Inflammatory macrophage (primary cell): ENCODE results near the gene RPL29.

ENCODE experiments used
- DNase-seq, 2 donors: peaks; one replicate each; pipeline ENCODE4 v3.0.0-alpha.2; 2020 to 2022

Gene RPL29

DNA sequence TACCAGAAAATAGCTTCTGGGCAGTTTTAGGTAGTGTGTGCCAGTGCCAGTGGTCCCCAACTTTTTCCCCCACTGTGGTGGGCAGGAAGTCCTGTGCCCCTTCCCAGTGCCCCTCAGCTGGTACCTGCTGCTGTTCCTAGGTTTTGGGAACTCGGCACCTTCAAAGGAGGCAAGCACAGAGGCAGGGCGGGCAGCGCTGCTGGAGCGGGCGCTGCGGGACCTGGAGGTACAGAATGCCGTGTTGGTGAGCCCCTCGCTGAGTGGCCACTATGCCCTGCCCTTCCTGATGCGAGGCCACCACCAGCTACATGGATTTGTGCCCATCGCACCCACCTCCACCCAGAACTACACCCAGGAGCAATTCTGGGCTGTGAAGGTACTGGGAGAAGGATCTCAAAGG, 15.4 kb downstream of the RPL29 start:
- no peak for DNase-seq

DNA sequence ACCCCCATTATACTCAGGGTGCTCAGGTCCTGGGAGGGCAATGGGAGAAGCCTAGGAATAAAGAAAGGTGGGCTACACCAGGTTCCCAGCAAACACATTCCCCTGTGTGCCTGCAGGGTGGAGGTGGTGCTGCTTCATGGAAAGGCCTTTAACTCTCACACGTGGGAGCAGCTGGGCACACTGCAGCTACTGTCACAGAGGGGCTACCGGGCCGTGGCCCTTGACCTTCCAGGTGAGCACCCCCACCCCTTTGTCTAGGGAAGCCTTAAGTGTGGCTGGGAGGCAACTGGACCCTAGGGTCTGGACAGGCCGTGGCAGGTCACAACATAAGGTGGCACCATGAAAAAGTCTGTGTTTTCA, 17.6 kb downstream of the RPL29 start:
- DNase-seq: no peak

DNA sequence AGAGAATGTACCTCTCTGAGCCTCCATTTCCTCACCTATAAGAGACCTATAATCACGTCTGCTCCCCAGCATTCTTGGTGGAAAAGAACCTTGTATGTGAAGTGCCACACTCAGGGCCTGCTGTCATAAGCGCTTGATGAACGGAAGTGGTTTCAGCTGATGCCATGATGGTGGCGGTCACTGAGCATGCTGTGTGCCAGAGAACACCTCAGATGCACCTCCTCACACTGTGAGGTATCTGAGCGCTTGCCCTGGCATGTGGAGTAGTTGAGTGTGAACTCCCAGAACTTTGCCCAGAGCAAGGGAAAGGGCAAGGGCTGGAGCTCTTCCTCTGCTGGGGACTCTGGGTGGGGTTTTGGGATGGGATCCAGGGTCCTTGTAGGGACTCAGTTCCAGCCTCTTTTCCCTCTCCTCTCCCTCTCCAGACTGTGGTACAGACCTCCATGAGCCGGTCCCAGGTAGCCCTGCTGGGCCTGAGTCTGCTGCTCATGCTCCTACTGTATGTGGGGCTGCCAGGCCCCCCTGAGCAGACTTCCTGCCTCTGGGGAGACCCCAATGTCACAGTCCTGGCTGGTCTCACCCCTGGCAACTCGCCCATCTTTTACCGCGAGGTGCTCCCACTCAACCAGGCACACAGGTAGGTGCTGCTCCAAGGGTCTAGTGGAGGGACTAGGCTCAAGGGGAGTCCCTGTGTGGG, 18.1 kb downstream of the RPL29 start:
- no peak for DNase-seq

- peak; percentile 75 to 90 for DNase-seq
These were observed 19.7 kb downstream of the RPL29 start for GRCh38 chr3:51975852-51976549.

- peak; percentile 63 to 77 for DNase-seq
These were observed 20.5 kb downstream of the RPL29 start, which contains the start of gene ABHD14A for GRCh38 chr3:51974963-51975851. ABHD14A (plus strand) TSS chr3:51975064; CDS start chr3:51975136, 72 bp downstream.

DNA sequence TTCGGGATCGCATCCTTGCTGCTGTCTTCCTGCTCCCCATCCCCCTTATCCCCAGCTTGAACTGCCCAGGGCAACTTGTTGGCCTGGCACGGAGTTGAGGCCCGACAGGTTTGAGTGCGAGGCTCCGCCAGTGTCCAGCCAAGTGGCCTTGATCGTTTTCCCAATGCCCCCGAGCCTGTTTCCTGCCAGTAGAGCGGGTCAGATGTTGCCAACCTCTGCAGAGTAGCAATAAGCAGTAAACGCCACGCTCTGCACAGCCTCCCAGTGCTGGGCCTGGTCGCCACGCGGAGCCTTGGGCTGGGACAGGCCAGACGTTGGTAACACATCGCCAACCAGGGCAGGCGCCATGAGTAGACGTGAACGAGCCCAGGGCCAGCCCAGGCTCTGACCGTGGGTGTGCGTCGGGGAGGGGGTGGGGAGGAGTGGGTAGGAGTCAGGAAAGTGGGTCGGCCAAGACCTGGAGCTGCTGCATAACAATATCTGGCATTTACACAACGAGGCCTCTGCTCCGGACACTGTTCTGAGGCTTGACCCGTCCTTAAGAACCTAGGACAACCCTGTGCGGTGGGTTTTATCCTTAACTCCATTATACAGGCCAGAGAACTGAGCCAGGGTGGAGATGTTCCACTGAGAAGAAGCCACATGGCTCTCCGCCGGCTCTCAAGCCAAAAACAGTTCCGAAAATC, 21.3 kb downstream of the RPL29 start:
- no peak for DNase-seq

DNA sequence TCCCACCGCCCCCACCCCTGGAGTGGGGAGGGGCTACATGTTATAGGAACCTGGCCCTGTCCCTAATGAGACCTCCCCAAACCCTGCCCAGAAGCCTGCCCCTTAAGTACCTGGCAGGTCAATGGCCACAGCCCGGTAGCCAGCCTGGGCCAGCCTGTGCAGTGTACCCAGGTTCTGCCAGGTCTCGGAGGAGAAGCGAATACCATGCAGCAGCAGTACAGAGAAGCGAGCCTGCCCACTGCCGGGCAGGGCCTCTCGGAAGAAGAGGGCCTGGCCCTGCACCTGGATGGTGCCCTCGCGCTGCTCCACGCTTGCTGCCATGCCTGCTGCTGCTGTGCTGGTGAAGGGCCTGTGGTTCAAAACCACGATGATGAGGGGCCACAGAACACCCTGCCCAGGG, 24.3 kb downstream of the RPL29 start:
- DNase-seq: no peak

DNA sequence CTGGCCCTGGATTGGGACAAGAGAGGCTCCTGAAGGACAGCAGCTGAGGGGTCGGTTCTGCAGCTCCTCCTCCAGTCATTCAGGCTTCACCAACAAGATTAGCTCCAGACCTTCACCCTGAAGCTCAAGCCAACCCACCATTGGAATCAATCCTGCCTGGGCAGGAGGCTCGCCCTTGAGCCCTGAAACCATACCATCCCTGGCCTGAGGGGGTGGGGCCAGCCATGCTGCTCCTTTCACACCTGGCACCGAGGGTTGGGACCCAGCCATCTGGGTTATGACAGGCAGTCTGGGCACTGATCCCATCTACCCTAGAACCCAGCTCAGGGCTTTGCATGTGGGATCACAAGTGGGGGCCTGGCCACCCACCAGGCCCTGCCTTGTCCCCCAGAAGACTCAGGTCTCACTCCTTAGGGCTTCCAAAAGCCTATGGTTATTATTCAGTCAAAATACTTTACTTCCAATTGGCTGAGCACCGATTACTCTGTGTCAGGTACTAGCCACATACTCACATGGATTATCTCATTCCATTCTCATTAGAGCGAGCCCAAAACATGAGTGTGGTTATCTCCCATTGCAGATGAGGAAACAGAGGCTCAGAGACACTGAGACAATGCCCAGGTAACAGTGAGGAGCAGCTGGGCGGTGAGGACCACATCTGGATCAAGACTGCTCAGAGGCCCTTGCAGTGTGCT, 24.9 kb downstream of the RPL29 start:
- no peak for DNase-seq

DNA sequence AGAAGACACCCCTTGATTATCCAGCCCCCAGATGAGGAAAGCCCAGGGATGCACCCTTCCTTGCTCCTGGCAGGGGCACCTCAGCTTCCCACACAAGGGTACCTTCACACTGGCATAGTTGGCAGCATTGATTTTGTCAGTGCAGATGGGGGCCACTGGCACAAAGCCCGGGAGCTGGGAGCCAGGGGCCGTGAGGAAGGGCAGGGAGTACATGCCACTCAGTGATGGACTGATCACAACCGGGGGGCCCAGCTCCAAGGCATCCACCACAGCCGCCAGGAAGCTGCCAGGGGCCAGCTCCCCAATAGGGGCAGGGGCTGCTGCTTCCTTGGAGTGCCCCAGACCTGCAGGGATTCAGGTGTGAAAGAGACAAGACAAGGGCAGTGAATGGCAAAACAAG, 25.9 kb downstream of the RPL29 start:
- DNase-seq: no peak

GRCh38 chr3:51968883-51969678, 26.6 kb downstream of the RPL29 start:
- no peak for DNase-seq

DNA sequence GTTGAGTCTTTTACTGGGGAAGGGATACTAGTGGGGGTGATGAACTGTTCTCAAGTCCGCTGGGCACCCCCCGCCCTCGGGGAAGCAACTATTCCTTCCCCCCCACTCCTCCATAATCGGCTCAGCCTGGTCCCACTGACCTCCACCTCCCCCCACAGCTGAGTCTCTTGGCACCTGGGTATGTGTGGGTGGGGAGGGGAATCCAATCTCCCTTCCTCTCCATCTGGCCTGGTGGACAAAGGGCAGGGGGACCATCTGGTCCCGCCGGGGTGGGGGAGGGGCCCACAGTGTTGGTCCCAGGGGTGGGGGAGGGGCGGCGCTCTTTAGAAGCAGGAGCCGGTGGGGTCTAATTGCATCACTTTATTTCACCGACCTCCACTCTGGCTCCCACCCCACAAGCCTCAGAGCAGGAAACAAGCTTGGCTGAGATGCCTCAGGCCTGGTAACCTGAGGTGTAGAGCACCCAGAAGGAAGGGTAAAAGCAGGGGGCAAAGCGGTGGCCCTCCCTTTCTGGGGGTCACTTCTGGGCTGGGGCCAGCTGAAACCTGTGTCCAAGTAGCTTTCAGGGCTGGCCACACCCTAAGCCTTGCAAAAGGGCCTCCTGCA, 27.4 kb downstream of the RPL29 start:
- no peak for DNase-seq

- DNase-seq: no peak
These were observed 28.1 kb downstream of the RPL29 start, which contains the start of gene PCBP4 for GRCh38 chr3:51967384-51968169. PCBP4 (minus strand) TSS chr3:51967454; CDS start chr3:51961240, 6,214 bp downstream.

- no peak for DNase-seq
These were observed 28.7 kb downstream of the RPL29 start for GRCh38 chr3:51966922-51967383.

DNA sequence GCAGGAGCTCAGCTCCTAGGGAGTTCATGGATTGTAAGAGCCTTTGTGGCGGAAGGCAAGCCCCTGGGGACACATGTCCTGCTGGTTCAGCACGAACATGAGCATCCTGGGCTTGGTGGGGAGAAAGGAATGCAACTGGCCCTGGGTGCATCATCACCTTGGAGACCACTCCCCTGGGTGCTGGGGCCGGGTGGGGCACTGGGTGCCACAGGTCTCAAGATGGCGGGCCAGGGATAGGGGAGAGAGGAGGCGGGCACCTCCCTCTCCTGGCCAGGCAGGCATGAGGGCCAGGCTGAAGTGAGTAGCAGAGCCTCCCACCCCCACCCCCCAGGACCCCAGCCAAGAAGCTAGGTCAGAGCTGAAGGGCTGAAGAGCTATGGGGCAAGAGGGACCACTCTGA, 29.2 kb downstream of the RPL29 start:
- no peak for DNase-seq

DNA sequence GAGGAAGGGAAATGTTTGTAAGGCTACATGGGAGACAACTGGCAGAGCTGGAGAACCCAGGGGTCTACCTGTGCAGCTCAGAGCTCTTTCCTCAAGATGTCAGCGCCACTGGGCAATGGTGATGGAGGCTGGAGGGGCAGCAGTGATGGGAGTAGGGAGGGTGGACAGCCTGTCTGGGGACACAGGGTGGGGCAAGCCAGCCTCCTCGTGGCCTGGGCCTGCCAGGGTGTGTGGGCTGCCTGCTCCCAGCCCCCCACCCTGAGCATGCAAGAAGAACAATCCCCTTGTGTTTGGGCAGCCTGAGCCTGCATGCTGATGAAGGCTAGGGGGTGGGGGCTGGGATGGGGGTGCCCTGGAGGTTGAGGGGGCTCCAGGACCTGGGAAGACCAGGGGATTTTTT, 29.7 kb downstream of the RPL29 start:
- no peak for DNase-seq

DNA sequence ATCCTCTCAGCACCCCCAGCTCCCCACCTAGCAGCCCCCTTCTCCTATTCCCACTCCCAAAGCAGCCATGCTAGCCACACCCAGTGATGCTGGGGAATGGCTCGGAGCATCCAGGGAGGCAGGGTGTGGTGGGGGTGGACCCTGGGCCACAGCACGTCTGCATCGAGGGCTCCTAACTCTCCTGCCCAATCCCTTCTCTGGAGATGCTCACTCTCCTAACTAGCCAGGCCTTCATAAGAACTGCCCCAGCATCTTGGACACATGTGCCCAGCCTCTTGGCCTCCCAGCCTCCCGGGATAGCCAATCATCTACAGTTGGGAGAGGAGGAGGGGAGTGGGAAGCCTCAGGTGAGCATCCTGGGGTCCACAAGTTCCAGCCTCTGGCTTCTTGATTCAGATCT, 31.2 kb downstream of the RPL29 start:
- no peak for DNase-seq

- DNase-seq: no peak
These were observed 31.7 kb downstream of the RPL29 start for GRCh38 chr3:51963951-51964451.

DNA sequence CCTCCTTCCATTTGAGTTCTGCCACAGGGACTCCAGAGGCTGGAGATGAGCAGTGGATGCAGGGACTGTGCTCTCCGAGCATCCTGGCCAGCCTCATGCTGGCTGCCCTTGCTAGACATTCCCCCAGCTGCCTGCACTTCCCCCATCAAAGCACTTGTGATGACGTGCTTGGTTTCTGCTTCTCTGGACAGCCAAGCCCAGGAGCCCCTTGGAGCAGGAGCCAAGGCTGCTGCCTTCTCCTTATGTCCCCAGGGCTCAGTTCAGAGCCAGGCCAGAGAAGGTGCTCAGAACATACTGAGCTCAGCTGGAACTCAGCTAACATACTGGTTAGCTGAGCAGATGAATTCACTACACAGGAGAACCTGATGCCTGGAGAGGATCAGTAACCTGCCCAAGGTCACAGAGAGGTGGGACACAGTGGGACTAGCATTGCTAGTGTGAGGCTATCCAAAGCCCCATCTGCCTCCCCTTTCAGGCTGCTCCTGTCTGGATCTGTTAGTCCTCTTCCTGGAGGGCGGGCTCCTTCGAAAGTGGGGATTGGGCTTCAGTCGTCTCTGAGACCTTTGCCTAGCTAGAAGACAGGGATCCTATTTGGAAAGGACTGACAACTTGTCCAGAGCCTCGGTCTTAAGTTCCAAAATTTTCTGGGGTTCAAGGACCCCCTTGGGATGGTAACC, 32.7 kb downstream of the RPL29 start:
- DNase-seq: no peak
